Naive thymus-derived CD8-positive, alpha-beta T cell (primary cell): ENCODE measurements around the gene MAPK8. TPM values are rescaled to one million over a fixed set of nuclear protein-coding genes. Genes with fewer than 3 reads are reported as not detected.
"Not testable (repeated sequence)": the region's sequence is repeated elsewhere in the genome, so short reads cannot be mapped to it uniquely, and the experiment has no call there.

Experiments used
- ATAC-seq, 2 donors: fragments of 150-1000 bp; cut with Tn5 transposase in 1 of 2; sonication (Bioruptor Pico), chemical (Tn5 transposase) in 1 of 2; 1 replicate in 1 of 2; 2 replicates in 1 of 2; pipeline ENCODE4 v1.10.0; 2021; ENCODE audit warnings: mild to moderate bottlenecking in 2 of 2, moderate library complexity in 2 of 2
- POLR2A ChIA-PET: fragments of 350-600 bp; sonication (Branson Sonifier 250); formaldehyde crosslinking; loops from one replicate; lab custom pipeline; 2021; ENCODE audit warnings: antibody characterized with exemption; lab: Charles Lee
- DNase-seq, 10 donors: peaks; one replicate each; pipeline versions ENCODE4 v3.0.0 to v3.0.0-alpha.2; 2020 to 2022
- H3K27ac Mint-ChIP-seq, 10 donors: one replicate each; pipeline ENCODE4 v1.8.0; 2020 to 2022; ENCODE audit warnings: mild to moderate bottlenecking in 10 of 10, mixed read lengths in 10 of 10, moderate library complexity in 4 of 10, inconsistent platforms in 1 of 10
- H3K27me3 Mint-ChIP-seq, 5 donors: one replicate each; pipeline ENCODE4 v1.8.0; 2021 to 2022; ENCODE audit warnings: mixed read lengths in 5 of 5
- H3K36me3 Mint-ChIP-seq, 3 donors: one replicate each; pipeline ENCODE4 v1.8.0; 2020 to 2022; ENCODE audit warnings: mixed read lengths in 3 of 3, mild to moderate bottlenecking in 2 of 3, inconsistent platforms in 1 of 3
- H3K4me1 Mint-ChIP-seq, 4 donors: one replicate each; pipeline ENCODE4 v1.8.0; 2021 to 2022; ENCODE audit warnings: mixed read lengths in 4 of 4
- H3K4me3 Mint-ChIP-seq, 10 donors: one replicate each; pipeline ENCODE4 v1.8.0; 2020 to 2022; ENCODE audit warnings: mild to moderate bottlenecking in 10 of 10, mixed read lengths in 10 of 10, moderate library complexity in 6 of 10, inconsistent platforms in 1 of 10
- H3K9me3 Mint-ChIP-seq, 9 donors: one replicate each; pipeline ENCODE4 v1.8.0; 2020 to 2022; ENCODE audit warnings: mixed read lengths in 9 of 9, mild to moderate bottlenecking in 3 of 9, inconsistent platforms in 1 of 9, moderate library complexity in 1 of 9
- polyA plus RNA-seq, 3 donors: library from polyadenylated mRNA; unstranded; fragments of 300-500 nt; fragmentation: Illumina TruSeq; gene quantifications; one replicate each; pipeline ENCODE4 v1.2.3, GENCODE V29; 2021
- total RNA-seq, 8 experiments: library from RNA in 2 of 8; stranded (reverse) in 2 of 8; gene quantifications; one replicate each; pipeline ENCODE4 v1.2.3 and lab custom pipeline; 2021 to 2026

MAPK8 gene
- total RNA-seq (10 to 100 TPM; 62.7 to 70.1 TPM), polyA plus RNA-seq (10 to 100 TPM; 20.2 to 30.6 (median 25.3) TPM), total RNA-seq (lab: John Stamatoyannopoulos, UW) (48.2 to 80.2 (median 62.9) reads per million in 6 experiments)

DNA sequence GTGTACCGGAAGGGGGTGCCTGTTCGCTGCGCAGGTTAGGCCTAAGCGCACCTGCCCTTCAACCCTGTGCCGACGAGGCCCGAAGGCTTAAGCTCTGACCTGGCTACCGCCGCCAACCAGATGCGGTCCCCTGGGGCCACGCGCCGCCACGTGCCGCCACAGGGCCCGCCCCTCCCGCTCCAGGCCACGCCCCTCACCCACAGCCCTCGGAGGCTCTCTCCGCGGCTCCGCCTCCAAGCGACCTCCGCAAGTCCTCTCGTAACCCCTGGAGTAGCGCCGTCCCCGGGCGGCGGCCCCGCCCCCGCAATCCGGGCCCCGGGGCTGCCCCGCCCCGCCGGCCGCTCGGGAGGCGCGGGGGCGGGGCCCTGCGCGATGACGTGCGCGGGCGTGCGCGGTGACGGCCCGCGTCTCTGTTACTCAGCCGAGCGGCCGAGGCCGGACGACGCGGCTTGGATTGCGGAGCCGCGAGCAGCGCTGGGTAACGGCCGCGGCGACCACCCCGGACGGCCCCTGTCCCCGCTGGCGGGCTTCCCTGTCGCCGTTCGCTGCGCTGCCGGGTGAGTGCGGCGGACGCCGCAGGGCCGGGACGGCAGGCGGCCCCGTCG, at the start of gene MAPK8:
Gene MAPK8 (plus strand): TSS at position 413 of the 605 bp plus-strand sequence. CDS start 94,984 bp downstream, outside the sequence.
- Mint-ChIP-seq H3K27ac (peak within 1 kb of the TSS; percentile 77 to 94 (median 92)), H3K4me1 (peaks cover 18 to 36% (median 27%) of the 10 kb centered on the region in 4 donors), H3K27me3 (no peaks in the 10 kb centered on the region), H3K9me3 (no peaks in the 10 kb centered on the region), H3K36me3 (no peaks in the 10 kb centered on the region), H3K4me3 (peak within 1 kb of the TSS; percentile 76 to 94 (median 88))
- peak; percentile 88 to 89 for ATAC-seq
- DNase-seq, result peak; percentile 88 to 95 (median 93)
- POLR2A ChIA-PET, result no interaction called here

- Mint-ChIP-seq H3K9me3 (peaks cover 0 to 9% (median 0%) of the 10 kb centered on the region in 9 donors), H3K36me3 (peaks cover 0 to 7% (median 0%) of the 10 kb centered on the region in 3 donors), H3K4me3 (no peak overlapping the region), H3K4me1 (no peaks in the 10 kb centered on the region), H3K27me3 (peaks cover 0 to 13% (median 8%) of the 10 kb centered on the region in 5 donors), H3K27ac (no peak overlapping the region)
- DNase-seq (no peak), ATAC-seq (no peak)
- POLR2A ChIA-PET, result no interaction called here
Measured at GRCh38 chr10:48257407-48257961, 49.0 kb upstream of the MAPK8 start.

DNA sequence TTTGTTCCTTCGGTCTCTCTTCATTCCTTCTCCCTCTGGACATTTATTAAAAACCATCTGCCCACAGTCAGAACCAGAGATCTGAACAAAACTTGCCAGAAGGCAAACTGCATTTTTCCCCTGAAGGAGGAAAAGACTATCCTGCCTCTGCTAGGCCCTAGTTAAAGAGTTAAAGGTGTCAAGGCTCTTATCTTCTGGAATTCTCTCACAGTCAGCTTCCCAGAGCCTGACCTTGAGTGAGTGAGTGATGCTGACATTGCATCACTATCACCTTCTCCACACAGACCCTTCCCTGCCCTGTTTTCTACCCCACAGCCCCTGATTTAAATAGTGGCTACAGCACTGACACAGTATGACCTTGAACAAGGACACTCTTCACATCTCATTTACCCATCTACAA, 48.4 kb upstream of the MAPK8 start:
- no peak overlapping the region for H3K27ac Mint-ChIP-seq
- peaks cover 0 to 9% (median 0%) of the 10 kb centered on the region in 9 donors for H3K9me3 Mint-ChIP-seq
- H3K27me3 Mint-ChIP-seq, result peaks cover 0 to 13% (median 8%) of the 10 kb centered on the region in 5 donors
- ATAC-seq, result no peak
- H3K4me1 Mint-ChIP-seq, result no peaks in the 10 kb centered on the region
- no peak for DNase-seq
- no peak overlapping the region for H3K4me3 Mint-ChIP-seq
- H3K36me3 Mint-ChIP-seq, result peaks cover 0 to 7% (median 0%) of the 10 kb centered on the region in 3 donors
- POLR2A ChIA-PET, result no interaction called here

DNA sequence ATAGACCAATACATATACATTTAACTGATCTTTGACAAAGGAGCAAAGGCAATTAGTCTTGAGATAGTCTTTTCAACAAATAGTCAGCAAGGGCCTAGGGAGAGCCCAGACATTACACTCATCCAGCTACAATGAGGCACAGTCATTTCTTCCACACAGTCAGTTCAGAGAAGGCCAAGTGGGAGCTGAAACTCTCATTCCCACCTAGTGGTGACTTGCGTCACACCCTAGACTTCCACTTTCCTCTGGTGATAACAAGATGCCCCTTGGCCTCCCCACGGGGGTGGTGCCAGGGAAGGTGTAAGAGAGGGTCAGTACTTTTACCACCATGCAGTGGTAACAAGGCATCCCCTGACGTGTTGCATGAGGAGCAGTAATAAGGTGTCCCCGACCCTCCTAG, 39.9 kb upstream of the MAPK8 start:
- DNase-seq, result no peak
- Mint-ChIP-seq H3K27me3 (peaks cover 0 to 11% (median 4%) of the 10 kb centered on the region in 5 donors), H3K36me3 (no peaks in the 10 kb centered on the region), H3K4me3 (no peak overlapping the region), H3K9me3 (peaks cover 0 to 7% (median 0%) of the 10 kb centered on the region in 9 donors), H3K27ac (no peak overlapping the region), H3K4me1 (no peaks in the 10 kb centered on the region)
- POLR2A ChIA-PET, result no interaction called here
- ATAC-seq, result no peak

GRCh38 chr10:48271047-48271730, 35.3 kb upstream of the MAPK8 start:
- DNase-seq (no peak), ATAC-seq (no peak)
- H3K36me3 Mint-ChIP-seq, result no peaks in the 10 kb centered on the region
- H3K4me3 Mint-ChIP-seq, result no peak overlapping the region
- H3K27me3 Mint-ChIP-seq, result peaks cover 0 to 14% (median 4%) of the 10 kb centered on the region in 5 donors
- H3K4me1 Mint-ChIP-seq, result no peaks in the 10 kb centered on the region
- H3K27ac Mint-ChIP-seq, result no peak overlapping the region
- H3K9me3 Mint-ChIP-seq, result peaks cover 0 to 3% (median 0%) of the 10 kb centered on the region in 9 donors
- POLR2A ChIA-PET, result no interaction called here

DNA sequence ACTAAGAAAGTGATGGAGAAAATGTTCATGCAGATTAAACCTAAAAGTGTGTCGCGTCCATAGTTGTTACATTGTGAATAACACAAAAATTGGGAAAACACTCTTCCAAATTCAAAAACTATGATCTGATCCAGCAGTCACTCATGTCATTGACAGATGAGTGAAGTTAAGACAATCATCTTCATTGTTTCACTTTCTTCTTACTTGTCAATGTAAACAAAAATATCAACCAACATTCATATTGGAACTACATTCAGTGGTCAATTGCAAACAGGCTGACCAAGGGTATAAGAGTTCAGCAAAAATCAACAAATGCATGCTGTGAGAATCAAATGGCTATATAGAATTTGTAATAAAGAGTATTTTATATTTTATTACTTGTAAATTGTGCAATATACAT, 33.8 kb upstream of the MAPK8 start:
- Mint-ChIP-seq H3K4me3 (no peak overlapping the region), H3K9me3 (peaks cover 0 to 3% (median 0%) of the 10 kb centered on the region in 9 donors), H3K27ac (no peak overlapping the region), H3K4me1 (no peaks in the 10 kb centered on the region), H3K27me3 (peaks cover 0 to 15% (median 4%) of the 10 kb centered on the region in 5 donors), H3K36me3 (no peaks in the 10 kb centered on the region)
- DNase-seq, result no peak
- ATAC-seq, result no peak
- POLR2A ChIA-PET, result no interaction called here

DNA sequence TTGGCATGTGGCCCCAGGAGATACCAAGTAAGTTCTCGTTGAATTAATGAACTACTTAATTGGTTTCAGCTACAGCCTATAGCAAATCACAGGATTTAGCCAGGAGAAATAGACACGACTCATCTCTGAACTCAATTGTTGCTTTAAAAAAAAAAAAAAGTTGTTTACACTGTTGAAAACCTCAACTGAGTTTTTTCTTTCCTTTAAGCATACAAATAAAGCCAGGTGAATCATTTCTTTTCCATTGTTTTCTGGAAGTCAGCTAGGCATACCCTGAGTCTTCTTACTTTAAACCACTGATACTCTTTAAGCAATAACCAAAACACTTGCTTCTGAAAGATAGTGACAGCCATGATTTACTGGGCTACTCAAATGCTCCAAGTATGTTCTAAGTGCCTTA, 32.7 kb upstream of the MAPK8 start:
- Mint-ChIP-seq H3K4me1 (no peaks in the 10 kb centered on the region), H3K9me3 (peaks cover 0 to 5% (median 0%) of the 10 kb centered on the region in 9 donors), H3K27ac (peak overlapping the region in 1 of 10 donors; percentile 65), H3K4me3 (no peak overlapping the region), H3K27me3 (peaks cover 0 to 18% (median 4%) of the 10 kb centered on the region in 5 donors), H3K36me3 (no peaks in the 10 kb centered on the region)
- no peak for ATAC-seq
- POLR2A ChIA-PET, result no interaction called here
- DNase-seq, result no peak

- no peak within 1 kb of the TSS for H3K4me3 Mint-ChIP-seq
- POLR2A ChIA-PET, result no interaction called here
- ATAC-seq (no peak), DNase-seq (no peak)
- H3K27ac Mint-ChIP-seq, result peak within 1 kb of the TSS in 1 of 10 donors; percentile 65
- H3K27me3 Mint-ChIP-seq, result peaks cover 0 to 18% (median 5%) of the 10 kb centered on the region in 5 donors
- H3K4me1 Mint-ChIP-seq, result no peaks in the 10 kb centered on the region
- H3K9me3 Mint-ChIP-seq, result peaks cover 0 to 5% (median 0%) of the 10 kb centered on the region in 9 donors
- no peaks in the 10 kb centered on the region for H3K36me3 Mint-ChIP-seq
Measured at GRCh38 chr10:48274636-48275035, 31.8 kb upstream of the MAPK8 start, which contains the start of gene FRMPD2. Gene FRMPD2 (minus strand): TSS chr10:48274696. CDS start chr10:48274567, 129 bp downstream.

- H3K27me3 Mint-ChIP-seq, result peaks cover 0 to 14% (median 4%) of the 10 kb centered on the region in 5 donors
- peaks cover 0 to 11% (median 7%) of the 10 kb centered on the region in 3 donors for H3K36me3 Mint-ChIP-seq
- peaks cover 0 to 16% (median 10%) of the 10 kb centered on the region in 9 donors for H3K9me3 Mint-ChIP-seq
- no peak for ATAC-seq
- no peak for DNase-seq
- H3K4me3 Mint-ChIP-seq, result no peak overlapping the region
- no peak overlapping the region for H3K27ac Mint-ChIP-seq
- no peaks in the 10 kb centered on the region for H3K4me1 Mint-ChIP-seq
- POLR2A ChIA-PET, result no interaction called here
Measured at GRCh38 chr10:48277093-48277492, 29.4 kb upstream of the MAPK8 start.

DNA sequence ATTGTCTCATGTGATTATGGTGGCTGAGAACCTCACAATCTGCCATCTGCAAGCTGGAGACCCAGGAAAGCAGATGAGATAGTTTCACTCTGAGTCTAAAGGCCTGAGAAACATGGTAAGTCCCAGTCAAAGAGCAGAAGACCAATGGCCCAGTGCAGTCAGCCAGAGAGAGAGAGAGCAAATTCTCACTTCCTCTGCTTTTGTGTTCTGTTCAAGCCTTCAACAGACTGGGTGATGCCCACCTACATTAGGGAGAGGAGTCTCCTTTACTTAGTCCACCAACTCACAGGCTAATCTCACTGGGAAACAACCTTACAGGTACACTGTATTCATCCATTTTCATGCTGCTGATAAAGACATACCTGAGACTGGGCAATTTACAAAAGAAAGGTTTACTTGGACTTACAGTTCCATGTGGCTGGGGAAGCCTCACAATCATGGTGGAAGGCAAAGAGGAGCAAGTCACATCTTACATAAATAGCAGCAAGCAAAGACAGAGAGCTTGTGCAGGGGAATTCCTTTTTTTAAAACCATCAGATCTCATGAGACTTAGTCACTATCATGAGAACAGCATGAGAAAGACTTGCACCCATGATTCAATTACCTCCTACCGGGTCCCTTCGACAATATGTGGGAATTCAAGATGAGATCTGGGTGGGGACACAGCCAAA, 27.3 kb upstream of the MAPK8 start:
- Mint-ChIP-seq H3K27me3 (peaks cover 3 to 14% (median 6%) of the 10 kb centered on the region in 5 donors), H3K27ac (peak overlapping the region in 1 of 10 donors; percentile 54), H3K9me3 (peaks cover 0 to 29% (median 17%) of the 10 kb centered on the region in 9 donors), H3K36me3 (peaks cover 0 to 18% (median 7%) of the 10 kb centered on the region in 3 donors), H3K4me3 (no peak overlapping the region), H3K4me1 (no peaks in the 10 kb centered on the region)
- DNase-seq (no peak), ATAC-seq (no peak)
- POLR2A ChIA-PET, result no interaction called here

GRCh38 chr10:48281697-48282096, 24.8 kb upstream of the MAPK8 start:
- Mint-ChIP-seq H3K27me3 (peaks cover 11 to 28% (median 22%) of the 10 kb centered on the region in 5 donors), H3K9me3 (peaks cover 0 to 38% (median 21%) of the 10 kb centered on the region in 9 donors), H3K36me3 (peaks cover 0 to 23% (median 7%) of the 10 kb centered on the region in 3 donors)
- DNase-seq, H3K27ac Mint-ChIP-seq, POLR2A ChIA-PET, H3K4me1 Mint-ChIP-seq, H3K4me3 Mint-ChIP-seq, ATAC-seq: not testable (repeated sequence)

DNA sequence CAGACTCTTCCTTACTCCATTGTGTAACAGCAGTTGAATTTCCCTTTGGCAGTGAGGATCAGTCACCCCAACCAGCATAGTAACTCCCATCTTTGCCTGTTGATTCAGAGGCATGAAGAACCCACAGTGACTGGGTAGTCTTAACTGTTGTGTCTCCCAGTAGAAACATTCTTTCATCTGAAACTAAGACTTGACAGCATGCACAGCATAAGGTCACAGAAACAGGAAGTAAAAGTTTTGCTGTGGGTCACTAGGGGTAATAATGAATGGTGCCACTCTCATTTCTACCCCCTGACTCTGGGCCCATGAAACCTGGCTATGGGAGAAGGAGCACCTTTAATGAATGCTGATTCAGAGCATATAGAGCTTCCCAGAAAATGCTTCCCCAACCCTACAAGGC, 23.6 kb upstream of the MAPK8 start:
- peaks cover 11 to 28% (median 22%) of the 10 kb centered on the region in 5 donors for H3K27me3 Mint-ChIP-seq
- H3K36me3 Mint-ChIP-seq, result peaks cover 0 to 23% (median 7%) of the 10 kb centered on the region in 3 donors
- H3K27ac Mint-ChIP-seq, result no peak overlapping the region
- H3K4me3 Mint-ChIP-seq, result no peak overlapping the region
- ATAC-seq, result no peak
- no peak for DNase-seq
- POLR2A ChIA-PET, result no interaction called here
- no peaks in the 10 kb centered on the region for H3K4me1 Mint-ChIP-seq
- peaks cover 0 to 38% (median 21%) of the 10 kb centered on the region in 9 donors for H3K9me3 Mint-ChIP-seq
